Medulla oblongata (tissue), 1 donor: ENCODE results near the gene ABCC6.
"Not testable (repeated sequence)": the region's sequence is repeated elsewhere in the genome, so short reads cannot be mapped to it uniquely, and the experiment has no call there.

Source experiments
- DNase-seq: peaks from one replicate; pipeline ENCODE4 v3.0.0-alpha.2; 2015; ENCODE audit errors: extremely low spot score

ABCC6 gene

GRCh38 chr16:16190546-16190945 lies 32.7 kb downstream of the ABCC6 start:
- no peak for DNase-seq

- no peak for DNase-seq
Observed at GRCh38 chr16:16189842-16190241, 33.5 kb downstream of the ABCC6 start.

GRCh38 chr16:16188827-16189226 lies 34.5 kb downstream of the ABCC6 start:
- no peak for DNase-seq

- no peak for DNase-seq
Observed at GRCh38 chr16:16186820-16187219, 36.5 kb downstream of the ABCC6 start.

GRCh38 chr16:16185095-16185494 lies 38.2 kb downstream of the ABCC6 start:
- DNase-seq, result no peak

GRCh38 chr16:16184594-16184993 lies 38.7 kb downstream of the ABCC6 start:
- DNase-seq, result no peak

GRCh38 chr16:16183562-16183961 lies 39.7 kb downstream of the ABCC6 start:
- no peak for DNase-seq

GRCh38 chr16:16182918-16183317 lies 40.4 kb downstream of the ABCC6 start:
- DNase-seq, result no peak

- not testable (repeated sequence) for DNase-seq
Observed at GRCh38 chr16:16181748-16182147, 41.5 kb downstream of the ABCC6 start.

GRCh38 chr16:16178455-16179162 lies 44.7 kb downstream of the ABCC6 start:
- no peak for DNase-seq

- DNase-seq, result no peak
Observed at GRCh38 chr16:16176328-16176727, 47.0 kb downstream of the ABCC6 start.

- no peak for DNase-seq
Observed at GRCh38 chr16:16175296-16175695, 48.0 kb downstream of the ABCC6 start.

- DNase-seq, result no peak
Observed at GRCh38 chr16:16172991-16173390, 50.3 kb downstream of the ABCC6 start.

GRCh38 chr16:16171332-16171919 lies 51.9 kb downstream of the ABCC6 start:
- DNase-seq, result no peak

GRCh38 chr16:16169615-16170014 lies 53.7 kb downstream of the ABCC6 start:
- DNase-seq, result no peak

GRCh38 chr16:16168431-16168830 lies 54.9 kb downstream of the ABCC6 start:
- no peak for DNase-seq

- DNase-seq, result no peak
Observed at GRCh38 chr16:16167927-16168326, 55.4 kb downstream of the ABCC6 start.

- no peak for DNase-seq
Observed at GRCh38 chr16:16166949-16167348, 56.3 kb downstream of the ABCC6 start.

- no peak for DNase-seq
Observed at GRCh38 chr16:16166085-16166484, 57.2 kb downstream of the ABCC6 start.

GRCh38 chr16:16164243-16164642 lies 59.1 kb downstream of the ABCC6 start:
- DNase-seq, result no peak

- peak; percentile 86 for DNase-seq
Observed at GRCh38 chr16:16163571-16163970, 59.7 kb downstream of the ABCC6 start.

- no peak for DNase-seq
Observed at GRCh38 chr16:16163109-16163508, 60.2 kb downstream of the ABCC6 start.

GRCh38 chr16:16162591-16162990 lies 60.7 kb downstream of the ABCC6 start:
- no peak for DNase-seq

- not testable (repeated sequence) for DNase-seq
Observed at GRCh38 chr16:16161840-16162239, 61.5 kb downstream of the ABCC6 start.
